DND-41 (cell line): ENCODE data around the gene ZNF790.
A peak's percentile ranks its signal among the peaks of the same experiment; 100 is the strongest.

Experiments
- ATAC-seq: fragments of 200-7000 bp; cut with Tn5 transposase; 3 replicates; pipeline ENCODE4 v1.9.1; 2021; ENCODE audit warnings: low read depth; ENCODE audit not compliant: insufficient read depth
- DNase-seq: peaks from one replicate; pipeline ENCODE4 v3.0.0-alpha.2; 2020
- H2AFZ ChIP-seq: 2 replicates; pipeline ENCODE4 v1.6.0; 2012; ENCODE audit warnings: low read depth, low read length
- H3K27ac ChIP-seq: 2 replicates; pipeline ENCODE4 v1.5.1; 2012; ENCODE audit warnings: low read length, inconsistent platforms
- H3K27me3 ChIP-seq: fragments of 200-600 bp; sonication (generic); 2 replicates; pipeline ENCODE4 v1.6.0; 2012; ENCODE audit warnings: low read length, mild to moderate bottlenecking, inconsistent platforms; ENCODE audit not compliant: insufficient read depth, poor library complexity
- H3K36me3 ChIP-seq: 2 replicates; pipeline ENCODE4 v1.5.1; 2012; ENCODE audit warnings: low read length, inconsistent platforms; ENCODE audit not compliant: insufficient read depth
- H3K4me1 ChIP-seq: 2 replicates; pipeline ENCODE4 v1.5.1; 2012; ENCODE audit warnings: mild to moderate bottlenecking, low read length; ENCODE audit not compliant: insufficient read depth
- H3K4me2 ChIP-seq: 2 replicates; pipeline ENCODE4 v1.6.0; 2012; ENCODE audit warnings: mild to moderate bottlenecking, moderate library complexity, low read length, inconsistent platforms; ENCODE audit not compliant: insufficient read depth
- H3K4me3 ChIP-seq, 2 experiments: fragments of 200-600 bp in 1 of 2; shearing (Covaris generic) in 1 of 2; 2 replicates each; pipeline ENCODE4 v1.5.1; 2012 to 2016; ENCODE audit warnings: inconsistent platforms in 2 of 2, low read length in 2 of 2, mild to moderate bottlenecking in 2 of 2, low read depth in 1 of 2, moderate library complexity in 1 of 2
- H3K79me2 ChIP-seq: 2 replicates; pipeline ENCODE4 v1.6.0; 2012; ENCODE audit warnings: low read length, inconsistent platforms; ENCODE audit not compliant: insufficient read depth
- H3K9ac ChIP-seq: 2 replicates; pipeline ENCODE4 v1.6.0; 2012; ENCODE audit warnings: low read depth, mild to moderate bottlenecking, inconsistent platforms, low read length, moderate library complexity
- H3K9me3 ChIP-seq: 2 replicates; pipeline ENCODE4 v1.5.1; 2012; ENCODE audit warnings: low read length, moderate library complexity, mild to moderate bottlenecking, inconsistent platforms; ENCODE audit not compliant: insufficient read depth, severe bottlenecking
- H4K20me1 ChIP-seq: 2 replicates; pipeline ENCODE4 v1.6.0; 2012; ENCODE audit warnings: low read length; ENCODE audit not compliant: insufficient read depth
- CTCF ChIP-seq: IDR thresholded peaks from 2 replicates; pipeline ENCODE4 v1.5.1; 2012; ENCODE audit warnings: borderline replicate concordance, low read length, moderate library complexity, mild to moderate bottlenecking; ENCODE audit not compliant: poor library complexity, severe bottlenecking; ENCODE audit errors: extremely low read depth
- EZH2 ChIP-seq: IDR thresholded peaks from 3 replicates; pipeline ENCODE4 v1.6.1; 2012; ENCODE audit warnings: borderline replicate concordance, low read depth, mild to moderate bottlenecking, moderate library complexity, low read length, inconsistent platforms; ENCODE audit not compliant: severe bottlenecking

The ZNF790 gene

GRCh38 chr19:36838784-36839324, 667 bp upstream of the ZNF790 start:
- no peaks in the 10 kb centered on the region for H4K20me1 ChIP-seq
- peak overlapping the region; percentile 71 for H3K9ac ChIP-seq
- H3K27ac ChIP-seq: peak overlapping the region; percentile 86

GRCh38 chr19:36837176-36837905, 846 bp downstream of the ZNF790 start:
- no peak for TF ChIP-seq CTCF
- no peak for TF ChIP-seq EZH2
- Histone ChIP-seq H3K4me2 (peak overlapping the region; percentile 82), H3K4me3 (peak overlapping the region; percentile 45 to 79; a peak in 3 of 4 replicates), H3K4me1 (peaks cover 25% of the 10 kb centered on the region), H3K27ac (peak overlapping the region; percentile 86), H4K20me1 (no peaks in the 10 kb centered on the region), H3K9ac (peak overlapping the region; percentile 71), H2AFZ (peak overlapping the region; percentile 89), H3K79me2 (peaks cover 65% of the 10 kb centered on the region), H3K27me3 (no peaks in the 10 kb centered on the region), H3K36me3 (peaks cover 34% of the 10 kb centered on the region), H3K9me3 (peaks cover 35% of the 10 kb centered on the region)
- peak; percentile 18 for DNase-seq
- ATAC-seq: peak; percentile 8; the same call in 2 of the 3 replicates

More at GRCh38 chr19:36838784-36839324, 667 bp upstream of the ZNF790 start:
- peaks cover 61% of the 10 kb centered on the region for H3K79me2 ChIP-seq
- TF ChIP-seq CTCF: no peak
- no peak for TF ChIP-seq EZH2
- peak overlapping the region; percentile 45 to 79; a peak in 3 of 4 replicates for H3K4me3 ChIP-seq
- peaks cover 21% of the 10 kb centered on the region for H3K9me3 ChIP-seq
- H3K27me3 ChIP-seq: no peaks in the 10 kb centered on the region
- H3K36me3 ChIP-seq: peaks cover 25% of the 10 kb centered on the region
- DNase-seq: no peak
- H3K4me1 ChIP-seq: peaks cover 25% of the 10 kb centered on the region
- H3K4me2 ChIP-seq: peak overlapping the region; percentile 82
- peak overlapping the region; percentile 89 for H2AFZ ChIP-seq
- ATAC-seq: peak; percentile 2; the same call in 2 of the 3 replicates

GRCh38 chr19:36833430-36833829, 4.8 kb downstream of the ZNF790 start:
- ATAC-seq: no peak
- TF ChIP-seq CTCF: no peak
- no peak for TF ChIP-seq EZH2
- DNase-seq: no peak
- Histone ChIP-seq H3K27me3 (no peaks in the 10 kb centered on the region), H3K27ac (no peak overlapping the region), H3K4me2 (no peak overlapping the region), H3K9me3 (peaks cover 68% of the 10 kb centered on the region), H2AFZ (no peak overlapping the region), H4K20me1 (no peaks in the 10 kb centered on the region), H3K79me2 (peaks cover 70% of the 10 kb centered on the region), H3K4me1 (peaks cover 15% of the 10 kb centered on the region), H3K9ac (no peak overlapping the region), H3K4me3 (no peak overlapping the region), H3K36me3 (peaks cover 68% of the 10 kb centered on the region)
